WTC11 (cell line): ENCODE measurements around the gene INTS15. TPM values are rescaled to one million over a fixed set of nuclear protein-coding genes. Genes with fewer than 3 reads are reported as not detected.

ENCODE experiments used
- ATAC-seq: fragments of 200-7000 bp; cut with Tn5 transposase; 2 replicates; pipeline ENCODE4 v1.10.0; 2021; ENCODE audit warnings: mild to moderate bottlenecking, moderate library complexity
- CTCF ChIA-PET: fragments of 300-600 bp; sonication (Branson Sonifier 250); formaldehyde crosslinking; loops from one replicate; lab custom pipeline; 2021; ENCODE audit warnings: antibody characterized with exemption; lab: Charles Lee
- POLR2A ChIA-PET: fragments of 350-600 bp; sonication (Branson Sonifier 250); formaldehyde crosslinking; loops from one replicate; lab custom pipeline; 2021; ENCODE audit warnings: antibody characterized with exemption; lab: Charles Lee
- DNase-seq: peaks from one replicate; pipeline ENCODE4 v3.0.0; 2021; ENCODE audit warnings: low spot score
- H3K27ac Mint-ChIP-seq: 2 replicates; pipeline ENCODE4 v1.8.0; 2021; ENCODE audit warnings: mixed read lengths
- H3K27me3 Mint-ChIP-seq: 2 replicates; pipeline ENCODE4 v1.8.0; 2021; ENCODE audit warnings: low read depth, mild to moderate bottlenecking, moderate library complexity, mixed read lengths
- H3K36me3 Mint-ChIP-seq: 2 replicates; pipeline ENCODE4 v1.8.0; 2021; ENCODE audit warnings: mixed read lengths
- H3K4me1 Mint-ChIP-seq: 2 replicates; pipeline ENCODE4 v1.8.0; 2022; ENCODE audit warnings: mixed read lengths
- H3K4me3 Mint-ChIP-seq: 2 replicates; pipeline ENCODE4 v1.8.0; 2021; ENCODE audit warnings: mild to moderate bottlenecking, moderate library complexity, mixed read lengths
- H3K9me3 Mint-ChIP-seq: 2 replicates; pipeline ENCODE4 v1.8.0; 2021; ENCODE audit warnings: mixed read lengths
- ATF1 ChIP-seq: sonication (generic); formaldehyde crosslinking; IDR thresholded peaks from 2 replicates; pipeline ENCODE4 v1.8.1; 2023; ENCODE audit warnings: mild to moderate bottlenecking, moderate library complexity, missing genetic modification reagents
- ATF6 ChIP-seq: sonication (generic); formaldehyde crosslinking; IDR thresholded peaks from 2 replicates; pipeline ENCODE4 v1.8.1; 2023; ENCODE audit warnings: mild to moderate bottlenecking, missing genetic modification reagents
- GTF2I ChIP-seq: fragments of 250-450 bp; sonication (Bioruptor Pico); conservative IDR thresholded peaks from 2 replicates; pipeline ENCODE4 v1.4.0; 2021; ENCODE audit warnings: mild to moderate bottlenecking
- JUN ChIP-seq: sonication (generic); formaldehyde crosslinking; IDR thresholded peaks from 2 replicates; pipeline ENCODE4 v1.8.0; 2023; ENCODE audit warnings: mild to moderate bottlenecking, missing genetic modification reagents
- KAT7 ChIP-seq: sonication (generic); formaldehyde crosslinking; IDR thresholded peaks from 2 replicates; pipeline ENCODE4 v1.8.1; 2023; ENCODE audit warnings: missing genetic modification reagents, mild to moderate bottlenecking, borderline replicate concordance
- PREB ChIP-seq: sonication (generic); formaldehyde crosslinking; IDR thresholded peaks from 2 replicates; pipeline ENCODE4 v1.8.1; 2022; ENCODE audit warnings: mild to moderate bottlenecking, missing genetic modification reagents, moderate library complexity, borderline replicate concordance
- PRRX2 ChIP-seq: fragments of 250-450 bp; sonication (Bioruptor Pico); IDR thresholded peaks from 2 replicates; pipeline ENCODE4 v1.8.0; 2021; ENCODE audit warnings: mild to moderate bottlenecking
- ZBTB21 ChIP-seq: sonication (generic); formaldehyde crosslinking; IDR thresholded peaks from 2 replicates; pipeline ENCODE4 v1.8.1; 2023; ENCODE audit warnings: mild to moderate bottlenecking, missing genetic modification reagents, borderline replicate concordance
- ZNF281 ChIP-seq: sonication (generic); formaldehyde crosslinking; IDR thresholded peaks from 2 replicates; pipeline ENCODE4 v1.8.0; 2023; ENCODE audit warnings: mild to moderate bottlenecking, missing genetic modification reagents
- ZNF416 ChIP-seq: fragments of 250-450 bp; sonication (Bioruptor Pico); IDR thresholded peaks from 2 replicates; pipeline ENCODE4 v1.9.0; 2021; ENCODE audit warnings: mild to moderate bottlenecking, inconsistent platforms
- ZNF423 ChIP-seq: fragments of 250-450 bp; sonication (Bioruptor Pico); IDR thresholded peaks from 2 replicates; pipeline ENCODE4 v2.1.2; 2022; ENCODE audit warnings: mild to moderate bottlenecking, moderate library complexity
- total RNA-seq: library from RNA; stranded (reverse); gene quantifications from 3 replicates; pipeline ENCODE4 v1.2.3, GENCODE V29; 2021
- TF ChIP-seq, protein P1 (sequence below): sonication (generic); formaldehyde crosslinking; IDR thresholded peaks from 2 replicates; pipeline ENCODE4 v1.8.1; 2023; ENCODE audit warnings: mild to moderate bottlenecking, missing genetic modification reagents

The INTS15 gene
- total RNA-seq, 1 experiment from 2014 or later: 28.2 TPM

- TF ChIP-seq GTF2I (CRISPR knock-in tag) (no peak), ZNF416 (no peak), ZBTB21 (no peak), JUN (CRISPR knock-in tag) (no peak), PRRX2 (CRISPR knock-in tag) (no peak), PREB (no peak)
- TF ChIP-seq, protein P1, sequence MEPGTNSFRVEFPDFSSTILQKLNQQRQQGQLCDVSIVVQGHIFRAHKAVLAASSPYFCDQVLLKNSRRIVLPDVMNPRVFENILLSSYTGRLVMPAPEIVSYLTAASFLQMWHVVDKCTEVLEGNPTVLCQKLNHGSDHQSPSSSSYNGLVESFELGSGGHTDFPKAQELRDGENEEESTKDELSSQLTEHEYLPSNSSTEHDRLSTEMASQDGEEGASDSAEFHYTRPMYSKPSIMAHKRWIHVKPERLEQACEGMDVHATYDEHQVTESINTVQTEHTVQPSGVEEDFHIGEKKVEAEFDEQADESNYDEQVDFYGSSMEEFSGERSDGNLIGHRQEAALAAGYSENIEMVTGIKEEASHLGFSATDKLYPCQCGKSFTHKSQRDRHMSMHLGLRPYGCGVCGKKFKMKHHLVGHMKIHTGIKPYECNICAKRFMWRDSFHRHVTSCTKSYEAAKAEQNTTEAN (CRISPR knock-in tag): no peak
Observed at GRCh38 chr7:6641305-6642035, 51.6 kb downstream of the INTS15 start (continued).

DNA sequence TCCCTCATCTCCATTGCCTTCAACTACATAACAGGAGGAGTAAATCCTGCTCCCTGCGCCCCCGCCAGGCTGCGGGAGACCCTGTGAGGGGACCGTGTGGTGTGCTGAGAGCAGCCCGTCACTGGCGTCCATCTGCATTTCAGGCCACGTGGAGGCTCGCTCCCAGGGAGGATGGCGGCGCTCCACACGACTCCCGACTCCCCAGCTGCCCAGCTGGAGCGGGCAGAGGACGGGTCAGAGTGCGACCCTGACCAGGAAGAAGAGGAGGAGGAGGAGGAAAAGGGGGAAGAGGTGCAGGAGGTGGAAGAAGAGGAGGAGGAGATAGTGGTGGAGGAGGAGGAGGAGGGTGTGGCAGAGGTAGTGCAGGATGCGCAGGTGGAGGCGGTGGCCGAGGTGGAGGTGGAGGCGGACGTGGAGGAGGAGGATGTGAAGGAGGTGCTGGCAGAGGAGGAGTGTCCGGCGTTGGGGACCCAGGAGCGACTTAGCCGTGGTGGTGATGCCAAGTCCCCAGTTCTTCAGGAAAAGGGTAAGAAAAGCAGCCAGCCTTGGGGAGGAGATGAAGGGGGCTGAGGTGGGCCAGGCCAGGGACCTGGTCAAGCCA, 52.5 kb downstream of the INTS15 start:
- Mint-ChIP-seq H3K4me1 (peaks cover 17% of the 10 kb centered on the region), H3K27me3 (no peaks in the 10 kb centered on the region), H3K27ac (no peak overlapping the region), H3K36me3 (no peaks in the 10 kb centered on the region), H3K4me3 (no peak overlapping the region), H3K9me3 (no peaks in the 10 kb centered on the region)
- DNase-seq (no peak), ATAC-seq (no peak)
- POLR2A ChIA-PET: no interaction called here
- CTCF ChIA-PET: no interaction called here
- TF ChIP-seq ZNF423 (CRISPR knock-in tag): no peak
- no peak for TF ChIP-seq ZNF281
- no peak for TF ChIP-seq KAT7 (CRISPR knock-in tag)

DNA sequence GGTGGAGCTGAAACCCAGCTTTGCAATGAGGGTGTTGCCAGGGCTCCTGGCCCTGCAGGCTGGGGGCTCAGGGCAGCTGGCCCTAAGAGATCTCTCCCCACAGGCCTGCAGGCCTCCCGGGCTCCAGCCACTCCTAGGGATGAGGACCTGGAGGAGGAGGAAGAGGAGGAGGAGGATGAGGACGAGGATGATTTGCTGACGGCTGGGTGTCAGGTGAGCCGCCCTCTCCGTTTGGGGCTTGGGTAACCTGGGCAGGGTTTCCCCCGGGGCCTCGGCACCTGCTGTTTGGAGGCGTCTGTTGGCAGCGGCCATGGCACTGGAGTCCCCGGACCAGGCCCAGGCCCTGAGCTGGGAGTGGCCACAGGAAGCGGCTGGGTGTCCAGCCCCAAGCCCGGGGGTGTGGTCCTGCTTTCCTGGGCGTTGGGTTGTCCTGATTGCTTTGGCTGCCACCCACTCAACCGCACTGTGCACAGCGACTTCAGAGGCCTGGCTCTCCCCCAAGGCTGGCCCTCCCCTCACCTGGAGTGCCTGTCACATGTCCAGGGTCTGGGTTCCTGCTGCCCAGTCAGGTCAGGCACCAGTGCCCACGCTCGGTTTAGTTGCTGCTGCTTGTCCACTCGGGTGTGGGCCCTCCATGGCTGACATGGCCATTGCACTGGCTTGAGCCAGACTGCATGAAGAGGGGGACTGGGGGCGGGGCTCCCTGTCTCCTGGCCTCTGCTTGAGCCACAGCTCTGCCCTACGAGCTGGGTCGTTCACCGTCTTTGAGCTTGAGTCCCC, 53.2 kb downstream of the INTS15 start:
- H3K4me1 Mint-ChIP-seq: peaks cover 14% of the 10 kb centered on the region
- DNase-seq: no peak
- no peak overlapping the region for H3K4me3 Mint-ChIP-seq
- POLR2A ChIA-PET: no interaction called here
- no peak for TF ChIP-seq ATF6 (CRISPR knock-in tag)
- 0 out of 2 replicates have a peak, but pooled peaks have one; percentile 29 for TF ChIP-seq ATF1 (CRISPR knock-in tag)
- CTCF ChIA-PET: no interaction called here
- H3K27me3 Mint-ChIP-seq: no peaks in the 10 kb centered on the region
- no peaks in the 10 kb centered on the region for H3K9me3 Mint-ChIP-seq
- H3K36me3 Mint-ChIP-seq: no peaks in the 10 kb centered on the region
- H3K27ac Mint-ChIP-seq: no peak overlapping the region
- no peak for ATAC-seq
